CD4-positive, alpha-beta T cell treated with Interleukin-4 for 4 hours (primary cell): ENCODE measurements around the gene ZNF714.
"Not testable (repeated sequence)": the region's sequence is repeated elsewhere in the genome, so short reads cannot be mapped to it uniquely, and the experiment has no call there.

Source experiments
- DNase-seq: peaks from one replicate; pipeline ENCODE4 v3.0.0-alpha.2; 2020

Gene ZNF714

DNA sequence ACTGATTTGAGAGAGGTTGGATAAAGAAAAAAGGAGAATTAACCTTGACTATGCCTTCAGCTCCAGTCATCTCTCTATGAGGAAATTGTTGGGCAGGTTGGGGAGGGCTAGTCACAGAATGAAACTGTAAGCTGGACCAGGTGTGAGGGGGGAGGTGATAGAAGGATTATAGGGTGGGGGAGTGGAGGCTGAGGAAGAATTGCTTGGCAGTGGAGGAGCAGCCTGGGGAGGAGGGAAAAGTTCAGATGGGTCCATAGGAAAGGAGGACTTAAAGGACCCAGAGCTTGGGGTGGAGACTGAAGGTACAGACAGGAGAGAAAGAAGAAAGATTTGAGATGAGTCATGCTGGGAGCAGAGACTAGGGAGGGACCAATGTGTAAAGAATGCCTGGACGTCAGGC lies 51.6 kb downstream of the ZNF714 start:
- no peak for DNase-seq

DNA sequence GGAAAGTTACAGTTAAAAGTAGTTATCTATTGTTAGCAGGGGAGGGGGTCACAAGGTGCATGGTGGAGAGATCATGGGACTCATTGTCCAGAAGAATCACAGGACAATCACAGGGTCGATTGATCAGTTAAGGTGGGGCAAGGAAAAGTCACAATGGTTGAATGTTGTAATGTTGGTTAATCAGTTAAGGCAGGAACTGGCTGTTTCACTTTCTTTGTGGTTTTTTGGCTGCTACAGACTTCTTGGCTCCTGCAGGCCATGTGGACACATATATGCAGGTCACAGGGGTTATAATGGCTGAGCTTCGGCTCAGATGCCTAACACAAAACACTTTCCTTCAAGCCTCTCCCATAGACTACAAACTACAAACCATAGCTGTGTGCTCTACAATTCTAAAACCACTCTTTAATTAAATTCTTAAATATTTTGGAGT lies 52.9 kb downstream of the ZNF714 start:
- no peak for DNase-seq

DNA sequence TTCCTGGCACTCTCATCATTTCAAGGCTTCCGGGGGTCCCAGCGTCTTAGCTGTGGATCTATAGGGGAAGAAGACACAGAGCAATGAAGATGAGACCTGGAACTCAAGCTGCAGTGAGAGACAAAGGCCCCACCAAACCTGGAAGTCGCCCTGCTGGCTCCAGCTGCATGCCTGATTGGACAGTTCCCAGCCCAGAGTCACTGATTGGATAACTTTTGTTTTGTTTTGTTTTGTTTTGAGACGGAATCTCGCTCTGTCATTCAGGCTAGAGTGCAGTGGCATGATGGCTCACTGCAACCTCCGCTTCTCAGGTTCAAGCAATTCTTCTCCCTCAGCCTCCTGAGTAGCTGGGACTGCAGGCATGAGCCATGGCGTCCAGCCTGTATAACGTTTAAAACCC lies 53.4 kb downstream of the ZNF714 start:
- DNase-seq, result no peak

DNA sequence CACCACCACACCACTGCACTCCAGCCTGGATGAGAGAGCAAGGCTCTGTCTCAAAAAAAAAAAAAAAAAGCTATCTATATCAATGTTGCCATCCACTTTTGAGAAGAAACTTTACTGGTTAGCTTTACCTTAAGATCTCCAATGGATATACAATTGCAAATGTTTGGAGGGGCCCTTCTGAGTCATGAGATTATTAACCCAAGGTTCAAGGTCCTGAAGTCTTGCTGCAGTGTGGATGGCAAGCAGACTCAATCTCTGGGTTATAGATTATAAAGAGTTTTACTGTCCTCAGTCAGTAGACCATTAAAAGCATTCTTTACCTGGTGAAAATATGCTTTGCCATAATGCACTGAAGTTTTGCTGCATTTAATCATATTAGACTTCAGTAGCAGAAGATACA lies 56.1 kb downstream of the ZNF714 start:
- DNase-seq, result no peak

DNA sequence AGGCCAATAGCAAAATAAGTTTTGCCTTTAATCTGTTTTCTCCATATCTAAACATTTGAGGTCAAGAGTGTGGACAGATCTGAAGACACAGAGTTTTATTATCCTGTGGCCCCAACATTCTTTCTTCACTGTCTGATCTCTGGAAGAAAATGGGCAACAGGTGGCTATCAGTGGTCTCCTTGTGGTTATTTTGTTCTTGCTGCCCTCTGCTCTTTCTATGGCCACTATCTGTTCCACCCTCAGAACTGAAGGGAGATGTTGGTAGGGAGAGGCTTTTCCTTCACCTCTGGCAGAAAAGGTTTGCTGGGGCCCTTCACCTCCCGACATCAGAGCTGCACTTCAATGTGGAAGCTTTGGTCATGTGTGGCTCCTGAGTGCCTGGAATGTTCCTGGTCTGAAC lies 59.0 kb downstream of the ZNF714 start:
- DNase-seq, result not testable (repeated sequence)

DNA sequence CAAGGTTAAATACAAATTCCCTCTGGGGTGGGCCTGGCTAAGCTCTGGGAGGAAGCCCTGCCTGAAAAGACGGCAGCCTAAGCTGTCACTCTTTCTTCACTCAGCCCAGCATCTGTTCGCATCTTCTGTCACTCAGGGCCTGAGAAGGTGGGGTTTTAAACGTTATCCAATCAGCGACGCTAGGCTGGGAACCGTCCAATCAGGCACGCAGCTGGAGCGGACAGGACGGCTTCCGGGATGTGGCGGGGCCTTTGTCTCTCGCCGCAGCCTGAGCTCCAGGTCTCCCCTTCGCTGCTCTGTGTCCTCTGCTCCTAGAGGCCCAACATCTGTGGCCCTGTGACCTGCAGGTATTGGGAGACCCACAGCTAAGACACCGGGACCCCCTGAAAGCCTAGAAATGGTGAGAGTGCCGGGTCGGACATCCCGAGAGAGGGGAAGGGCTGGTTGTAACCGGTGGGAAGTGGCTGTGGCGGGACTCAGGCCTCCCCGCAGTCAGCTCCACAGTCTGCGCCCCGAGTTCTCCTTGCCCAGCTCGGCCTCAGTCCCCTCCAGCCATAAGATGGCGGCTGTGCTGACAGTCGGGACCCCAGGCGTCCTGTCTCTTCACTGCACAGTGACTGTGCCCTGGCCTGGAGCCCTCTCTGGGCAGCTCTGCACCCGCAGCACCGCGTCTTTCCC lies 59.9 kb downstream of the ZNF714 start, which contains the start of gene ZNF431:
Gene ZNF431 (plus strand): TSS at position 254 of the 678 bp plus-strand sequence. CDS start 144 bp downstream, at position 398.
- peak; percentile 94 for DNase-seq

DNA sequence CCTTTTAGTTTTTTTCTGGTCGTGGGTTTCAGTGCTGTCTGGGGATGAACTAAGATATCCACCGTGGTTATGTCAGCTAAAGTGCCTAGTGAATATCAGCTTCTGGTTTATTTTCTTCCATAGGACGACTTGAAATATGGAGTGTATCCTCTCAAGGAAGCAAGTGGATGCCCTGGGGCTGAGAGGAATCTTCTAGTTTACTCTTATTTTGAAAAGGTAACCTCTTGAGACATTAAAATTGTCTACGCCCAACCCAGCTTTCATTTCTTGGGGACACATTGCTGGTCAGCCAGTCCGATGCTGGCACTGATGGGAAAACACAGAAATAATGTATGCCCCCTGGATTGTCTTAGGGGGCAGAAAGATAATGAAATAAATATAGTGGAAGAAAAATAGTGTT lies 61.4 kb downstream of the ZNF714 start:
- no peak for DNase-seq

DNA sequence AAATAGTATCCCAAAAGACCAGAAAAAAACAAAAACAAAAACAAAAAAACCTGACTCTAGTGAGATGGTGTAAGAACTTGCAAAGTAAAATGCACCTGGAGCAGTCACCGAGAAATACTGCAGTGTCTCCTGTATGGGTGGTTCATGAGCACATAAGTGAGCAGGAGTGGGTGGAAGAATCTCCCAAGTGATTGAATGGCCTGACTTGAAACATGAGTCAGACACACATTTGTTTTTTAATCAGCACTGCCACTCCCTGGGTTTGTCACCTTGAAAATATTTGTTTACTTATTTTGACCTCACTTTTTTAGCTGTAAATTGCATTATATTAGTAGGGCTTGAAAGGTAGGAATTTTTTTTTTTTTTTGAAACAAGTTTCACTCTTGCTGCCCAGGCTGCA lies 61.9 kb downstream of the ZNF714 start:
- DNase-seq, result no peak

DNA sequence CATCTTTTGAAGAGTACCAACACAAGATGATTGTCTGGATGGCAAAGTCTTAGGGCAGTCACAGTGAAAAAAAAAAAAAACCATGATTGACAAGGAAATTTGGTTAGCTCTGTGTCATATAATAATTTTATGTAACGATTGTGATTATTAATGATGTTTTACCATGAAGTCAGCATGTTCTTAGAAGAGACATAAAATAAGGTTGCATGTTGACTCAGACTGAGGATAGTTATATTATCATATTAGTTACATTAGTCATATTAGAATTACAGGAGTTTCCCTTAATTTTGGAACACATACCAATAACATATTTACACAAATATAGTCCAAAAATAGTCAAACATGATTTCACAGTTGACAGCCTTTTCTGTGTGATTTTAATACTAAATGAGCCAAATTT lies 65.5 kb downstream of the ZNF714 start:
- no peak for DNase-seq

DNA sequence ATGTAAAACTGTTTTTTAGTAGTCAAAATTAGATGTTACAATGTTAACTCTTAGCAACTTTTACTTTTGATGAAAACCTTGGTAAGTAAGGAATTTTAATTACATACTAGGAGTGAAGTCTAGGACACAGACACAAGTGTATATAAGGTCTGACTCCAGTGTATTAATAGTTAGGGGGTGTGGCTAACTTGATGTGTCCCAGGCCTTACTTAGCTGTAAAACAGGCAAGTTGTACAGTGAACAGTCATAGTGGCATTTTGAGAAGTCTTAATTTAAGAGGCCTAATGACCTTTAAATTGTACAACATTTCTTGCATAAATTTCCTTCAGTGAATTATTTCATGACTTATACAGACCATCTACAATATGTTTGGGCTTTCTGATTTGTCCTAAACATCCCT lies 66.7 kb downstream of the ZNF714 start:
- no peak for DNase-seq

DNA sequence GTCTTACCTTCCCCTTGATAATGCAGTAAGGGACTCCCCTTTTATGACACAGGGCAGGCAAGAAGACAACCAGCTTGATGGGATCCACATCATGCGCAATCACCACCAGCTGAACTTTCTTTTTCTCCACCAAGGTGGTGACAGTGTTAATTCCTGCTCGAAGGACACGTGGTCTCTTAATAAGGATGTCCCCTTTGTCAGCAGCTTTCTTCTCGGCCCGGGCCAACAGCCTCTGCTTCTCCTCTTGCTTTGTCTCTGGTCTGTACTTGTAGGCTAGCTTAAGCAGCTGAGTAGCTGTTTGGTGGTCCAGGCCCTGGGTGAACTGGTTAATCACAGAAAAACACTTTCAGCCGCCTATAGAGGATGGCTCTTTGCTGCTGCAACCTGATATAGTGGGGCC lies 67.9 kb downstream of the ZNF714 start:
- no peak for DNase-seq

DNA sequence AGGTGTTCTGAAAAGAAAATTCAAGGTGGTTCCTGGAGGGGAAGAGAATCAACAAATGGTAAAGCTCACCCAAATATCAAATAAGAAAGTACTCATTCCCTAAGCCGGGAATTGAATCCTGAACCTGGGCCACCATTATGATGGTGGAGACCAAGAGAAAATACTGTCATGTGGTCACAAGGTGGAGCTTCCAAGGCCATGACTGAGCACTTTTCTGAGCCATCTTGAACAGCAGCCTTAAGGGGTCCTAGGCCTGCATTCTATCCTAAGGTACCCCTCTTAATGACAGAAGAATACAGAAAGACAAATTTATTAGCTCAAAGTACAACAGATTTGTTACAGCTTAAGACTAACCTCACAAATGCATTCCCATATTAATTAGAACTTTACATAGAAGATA lies 69.5 kb downstream of the ZNF714 start:
- no peak for DNase-seq

DNA sequence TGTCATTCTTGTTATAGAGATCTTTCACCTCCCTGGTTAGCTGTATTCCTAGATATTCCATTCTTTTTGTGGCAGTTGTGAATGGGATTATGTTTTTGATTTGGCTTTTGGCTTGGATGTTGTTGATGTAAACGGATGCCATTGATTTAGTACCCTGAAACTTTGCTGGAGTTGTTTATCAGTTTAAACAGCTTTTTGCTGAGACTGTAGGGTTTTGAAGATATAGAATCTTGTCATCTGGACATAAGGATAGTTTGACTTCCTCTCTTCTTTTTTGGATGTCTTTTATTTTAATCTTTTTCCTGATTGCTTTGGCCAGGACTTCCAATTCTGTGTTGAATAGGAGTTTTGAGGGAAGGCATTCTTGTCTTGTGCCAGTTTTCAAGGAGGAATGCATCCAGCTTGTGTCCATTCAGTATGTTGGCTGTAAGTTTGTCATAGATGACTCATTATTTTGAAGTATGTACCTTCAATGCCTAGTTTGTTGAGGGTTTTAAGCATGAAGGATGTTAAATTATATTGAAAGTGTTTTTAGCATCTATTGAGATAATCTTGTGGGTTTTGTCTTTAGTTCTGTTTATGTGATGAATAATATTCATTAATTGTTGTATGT lies 76.6 kb downstream of the ZNF714 start:
- no peak for DNase-seq

DNA sequence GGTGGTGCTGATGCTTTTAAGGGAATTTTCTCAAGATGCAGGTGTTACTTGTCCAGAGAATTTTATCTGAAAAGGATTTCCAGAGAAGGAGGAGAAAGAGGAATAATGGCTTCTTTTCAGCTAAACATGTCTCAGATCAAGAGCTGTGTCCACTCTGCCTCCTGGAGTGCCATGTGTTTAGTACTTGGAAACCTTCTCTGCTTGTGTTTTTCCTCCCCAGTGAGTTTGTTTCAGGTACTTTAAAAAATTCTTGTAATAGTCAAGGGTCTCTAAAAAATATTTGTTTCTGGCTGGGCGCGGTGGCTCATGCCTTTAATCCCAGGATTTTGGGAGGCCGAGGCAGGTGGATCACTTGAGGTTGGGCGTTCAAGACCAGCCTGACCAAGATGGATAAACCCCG lies 82.5 kb downstream of the ZNF714 start:
- DNase-seq, result no peak

DNA sequence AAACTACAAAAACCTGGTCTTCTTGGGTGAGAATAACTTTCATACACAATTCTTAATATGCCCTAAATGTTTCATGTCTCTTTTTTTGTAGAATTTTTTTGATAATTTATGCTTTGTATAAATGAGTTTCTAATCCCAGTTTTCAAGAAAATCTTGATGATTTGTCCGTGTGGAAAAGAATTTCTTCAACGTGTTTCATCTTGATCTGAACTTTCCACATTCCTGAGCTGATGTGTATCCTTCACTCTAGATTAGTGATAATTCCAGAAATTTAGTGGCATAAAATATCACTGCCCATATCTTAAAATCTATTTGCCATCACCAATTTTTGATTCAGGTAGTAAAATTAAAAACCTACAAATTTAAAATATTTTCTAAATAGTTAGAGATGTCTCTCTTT lies 84.4 kb downstream of the ZNF714 start:
- no peak for DNase-seq
